SU-DHL-6 (cell line): ENCODE data around the gene ABI1.

ENCODE experiments used
- CTCF ChIP-seq: fragments of 200-600 bp; sonication (generic); IDR thresholded peaks from one replicate; pipeline ENCODE4 v1.5.1; 2017; ENCODE audit warnings: antibody characterized with exemption, mild to moderate bottlenecking, low read length, moderate library complexity; ENCODE audit not compliant: insufficient read depth, poor library complexity, severe bottlenecking
- EZH2phosphoT487 ChIP-seq: fragments of 200-600 bp; sonication (generic), shearing (Covaris generic); conservative IDR thresholded peaks from 2 replicates; pipeline ENCODE4 v1.6.1; 2018; ENCODE audit warnings: mild to moderate bottlenecking, antibody characterized with exemption, low read length, moderate library complexity, mixed read lengths

- no peak for TF ChIP-seq CTCF
- no peak for TF ChIP-seq EZH2phosphoT487
Measured at GRCh38 chr10:26810435-26811026, 50.2 kb downstream of the ABI1 start.
